Lower leg skin (tissue), 3 donors: Measurements from ENCODE around the gene SLX9.

Experiments
- POLR2A ChIP-seq, 2 donors: fragments of 450-650 bp; IDR thresholded peaks; one replicate each; pipeline ENCODE4 v1.6.1; 2016 to 2017; ENCODE audit warnings: antibody characterized with exemption in 2 of 2, mild to moderate bottlenecking in 1 of 2, moderate library complexity in 1 of 2
- TF ChIP-seq, protein P1 (sequence below), 3 donors: fragments of 450-650 bp; IDR thresholded peaks; one replicate each; pipeline ENCODE4 v1.5.1; 2016; ENCODE audit warnings: antibody characterized with exemption in 3 of 3, mild to moderate bottlenecking in 3 of 3, moderate library complexity in 2 of 3

DNA sequence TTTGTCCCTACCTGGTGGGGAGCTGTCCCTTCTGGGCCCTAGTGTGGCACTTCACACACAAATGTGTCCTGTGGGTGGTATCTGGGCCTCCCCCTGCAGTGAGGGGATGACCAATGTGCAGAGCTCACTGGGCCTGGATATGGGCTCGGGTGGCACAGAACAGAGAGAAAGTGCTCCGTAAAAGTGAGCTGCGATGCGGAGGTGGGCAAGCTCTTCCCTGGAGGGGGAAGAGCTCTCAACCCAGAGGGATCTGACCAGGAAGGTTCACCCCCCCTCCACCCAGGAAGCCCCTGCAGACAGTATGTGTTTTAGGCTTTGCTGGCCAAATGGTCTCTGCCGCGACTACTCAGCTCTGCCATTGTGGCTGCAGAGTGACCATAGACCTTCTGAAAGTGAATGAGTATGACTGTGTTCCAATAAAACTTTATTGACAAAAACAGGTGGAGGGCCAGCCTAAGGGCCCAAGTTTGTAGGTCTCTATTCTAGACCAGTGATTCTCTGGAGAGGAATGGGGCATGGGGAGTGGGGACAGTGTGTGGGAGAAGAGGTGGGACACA lies 10.5 kb upstream of the SLX9 start:
- TF ChIP-seq, protein P1, sequence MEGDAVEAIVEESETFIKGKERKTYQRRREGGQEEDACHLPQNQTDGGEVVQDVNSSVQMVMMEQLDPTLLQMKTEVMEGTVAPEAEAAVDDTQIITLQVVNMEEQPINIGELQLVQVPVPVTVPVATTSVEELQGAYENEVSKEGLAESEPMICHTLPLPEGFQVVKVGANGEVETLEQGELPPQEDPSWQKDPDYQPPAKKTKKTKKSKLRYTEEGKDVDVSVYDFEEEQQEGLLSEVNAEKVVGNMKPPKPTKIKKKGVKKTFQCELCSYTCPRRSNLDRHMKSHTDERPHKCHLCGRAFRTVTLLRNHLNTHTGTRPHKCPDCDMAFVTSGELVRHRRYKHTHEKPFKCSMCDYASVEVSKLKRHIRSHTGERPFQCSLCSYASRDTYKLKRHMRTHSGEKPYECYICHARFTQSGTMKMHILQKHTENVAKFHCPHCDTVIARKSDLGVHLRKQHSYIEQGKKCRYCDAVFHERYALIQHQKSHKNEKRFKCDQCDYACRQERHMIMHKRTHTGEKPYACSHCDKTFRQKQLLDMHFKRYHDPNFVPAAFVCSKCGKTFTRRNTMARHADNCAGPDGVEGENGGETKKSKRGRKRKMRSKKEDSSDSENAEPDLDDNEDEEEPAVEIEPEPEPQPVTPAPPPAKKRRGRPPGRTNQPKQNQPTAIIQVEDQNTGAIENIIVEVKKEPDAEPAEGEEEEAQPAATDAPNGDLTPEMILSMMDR (IDR thresholded peaks at IDR 0.05), result no peak
- no peak for TF ChIP-seq POLR2A (IDR thresholded peaks at IDR 0.05)
